ENCODE measurements around the gene ADAP1. TPM values are rescaled to one million over a fixed set of nuclear protein-coding genes. Genes with fewer than 3 reads are reported as not detected.

Gene ADAP1
- total and polyA plus RNA-seq, 2 of the 13 experiments (the other 11 are each of a cell fraction or from before 2014, with no cell fraction given) = 10.5 to 24.6 TPM

DNA sequence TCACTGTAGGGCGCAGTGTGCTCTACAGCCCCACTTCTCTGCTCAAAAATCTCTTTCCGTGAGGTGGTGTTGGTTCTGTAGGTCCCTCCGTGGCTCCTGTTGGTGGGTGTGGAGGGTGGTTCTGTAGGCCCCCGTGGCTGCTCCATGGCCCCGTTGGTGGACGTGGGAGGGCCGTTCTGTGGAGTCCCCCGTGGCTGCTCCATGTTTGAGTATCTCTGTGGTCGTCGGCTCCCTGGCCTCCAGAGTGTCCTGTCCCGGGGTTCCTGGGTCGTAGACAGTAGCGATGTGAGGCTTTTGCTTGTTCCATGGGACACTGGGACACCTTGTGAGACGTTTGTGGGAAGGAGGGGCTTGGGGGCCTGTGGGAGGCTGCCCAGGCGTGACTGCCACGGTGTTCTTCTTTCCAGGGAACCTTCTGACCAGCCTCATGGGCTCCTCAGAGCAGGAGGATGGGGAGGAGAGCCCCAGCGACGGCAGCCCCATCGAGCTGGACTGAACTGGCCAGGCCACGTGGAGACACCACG is 59.5 kb downstream of the ADAP1 start:
- Histone ChIP-seq H3K36me3 (replicated peaks in 1 of 2; ENCODE audit: control insufficient read depth in 1 of 2, insufficient read depth in 2 of 2, low read length in 2 of 2) (peaks cover 30 to 64% of the 10 kb centered on the region in 2 experiments), H3K27me3 (ENCODE audit: control insufficient read depth in 1 of 2, insufficient read depth in 2 of 2, low read length in 2 of 2) (no peaks in the 10 kb centered on the region), H3K79me2 (ENCODE audit: insufficient read depth, low read length) (no peaks in the 10 kb centered on the region), H4K20me1 (ENCODE audit: insufficient read depth, low read length) (no peaks in the 10 kb centered on the region), H3K9me3 (ENCODE audit: low read length) (no peaks in the 10 kb centered on the region), H3K9ac (ENCODE audit: insufficient read depth, low read depth, low read length) (no peak overlapping the region), H3K4me2 (ENCODE audit: low read depth, low read length) (no peak overlapping the region), H2AFZ (ENCODE audit: low read length) (no peak overlapping the region), H3K27ac (ENCODE audit: extremely low read length, insufficient read depth, low read length) (no peak overlapping the region), H3K4me3 (replicated peaks in 1 of 3; ENCODE audit: insufficient read depth in 1 of 3, low read depth in 2 of 3, low read length in 3 of 3) (no peak overlapping the region), H3K4me1 (ENCODE audit: insufficient read depth, low read length) (no peaks in the 10 kb centered on the region)
- ATAC-seq (no peak), FAIRE-seq (no peak), DNase-seq (ENCODE audit: low spot score) (no peak)
- in situ Hi-C loops (cut with HindIII; ENCODE audit: extremely low pct_ligation_motif_present, low pct_unique_long_range_greater_than_20kb) = no loop called here
- 100% methylated on average over 13 of the region's 21 CpGs for WGBS (ENCODE audit: low lambda C conversion rate)
- CTCF ChIA-PET (ENCODE audit: low intra/inter-chr PET ratio, low total read pairs) = no interaction called here
- no TSS peak for BruUV-seq (replicated peaks)
- POLR2A ChIA-PET = no interaction called here
- TF ChIP-seq POLR2A (IDR thresholded peaks at IDR 0.05; ENCODE audit: insufficient read depth in 1 of 2, low read depth in 2 of 2, low read length in 2 of 2) (0 out of 4 replicates have a peak, but pooled peaks of 1 of the 2 experiments have one; percentile 0), RBM22 (optimal IDR thresholded peaks at IDR 0.05; ENCODE audit: low read length) (peak; percentile 81), ZNF225 (CRISPR knock-in tag; IDR thresholded peaks at IDR 0.05) (no peak)
- intact Hi-C loops (cut with micrococcal nuclease; ENCODE audit: unreplicated experiment) = no loop called here

DNA sequence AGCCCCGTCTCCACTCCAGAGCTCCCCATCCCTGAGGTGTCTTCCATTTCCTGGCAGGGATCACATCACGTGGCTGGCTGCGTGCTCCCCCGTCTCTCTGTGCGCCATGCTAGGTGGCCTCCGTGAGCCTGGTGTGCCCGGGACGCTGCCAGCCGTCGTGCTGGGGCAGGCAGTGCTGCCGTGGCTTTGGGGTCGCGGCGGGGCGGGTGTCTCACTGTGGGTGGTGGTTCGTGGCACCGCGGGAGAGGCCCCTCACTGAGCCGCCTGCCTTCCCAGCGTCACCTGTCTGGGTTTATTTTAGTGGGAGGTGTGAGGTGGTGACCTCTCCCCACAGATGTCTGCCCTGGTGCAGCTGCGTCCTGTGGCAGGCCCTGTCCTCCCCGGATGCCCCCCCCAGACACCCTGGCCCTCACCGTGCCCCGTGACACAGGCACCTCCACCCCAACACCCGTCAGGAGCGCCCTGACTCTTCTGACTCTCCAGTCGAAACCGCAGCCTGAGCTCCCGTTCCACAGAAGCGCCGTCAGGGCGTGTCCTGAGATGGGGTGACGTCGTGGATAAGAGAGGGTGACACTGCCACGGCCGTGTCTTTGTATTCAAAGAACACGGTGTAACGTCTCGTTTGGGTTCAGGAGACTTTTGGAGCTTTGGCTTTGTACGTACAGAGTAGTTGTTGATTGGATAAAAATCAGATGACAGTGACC is 60.2 kb downstream of the ADAP1 start:
- H3K27ac ChIP-seq (ENCODE audit: extremely low read length, insufficient read depth, low read length) = no peak overlapping the region
- 96% methylated on average over 30 of the region's 40 CpGs for WGBS (ENCODE audit: low lambda C conversion rate)
- peaks cover 30 to 65% of the 10 kb centered on the region in 2 experiments for H3K36me3 ChIP-seq (replicated peaks in 1 of 2; ENCODE audit: control insufficient read depth in 1 of 2, insufficient read depth in 2 of 2, low read length in 2 of 2)
- FAIRE-seq (no peak), DNase-seq (ENCODE audit: low spot score) (no peak), ATAC-seq (no peak)
- H3K4me3 ChIP-seq (replicated peaks in 1 of 3; ENCODE audit: insufficient read depth in 1 of 3, low read depth in 2 of 3, low read length in 3 of 3) = no peak overlapping the region
- no peaks in the 10 kb centered on the region for H3K4me1 ChIP-seq (ENCODE audit: insufficient read depth, low read length)
- no peak overlapping the region for H3K9ac ChIP-seq (ENCODE audit: insufficient read depth, low read depth, low read length)
- TF ChIP-seq AGO2 (optimal IDR thresholded peaks at IDR 0.05; ENCODE audit: low read depth, low read length) (peak; percentile 26), POLR2A (IDR thresholded peaks at IDR 0.05; ENCODE audit: insufficient read depth in 1 of 2, low read depth in 2 of 2, low read length in 2 of 2) (peak in 1 of 2 experiments; percentile 23; a peak in 1 of 4 replicates), GFI1 (CRISPR knock-in tag; IDR thresholded peaks at IDR 0.05; ENCODE audit: borderline replicate concordance) (no peak)
- H3K79me2 ChIP-seq (ENCODE audit: insufficient read depth, low read length) = peaks cover 2% of the 10 kb centered on the region
- no peak overlapping the region for H3K4me2 ChIP-seq (ENCODE audit: low read depth, low read length)
- ChIA-PET CTCF (ENCODE audit: low intra/inter-chr PET ratio, low total read pairs) (no interaction called here), POLR2A (no interaction called here)
- no peaks in the 10 kb centered on the region for H3K9me3 ChIP-seq (ENCODE audit: low read length)
- BruUV-seq (replicated peaks) = no TSS peak
- no peaks in the 10 kb centered on the region for H3K27me3 ChIP-seq (ENCODE audit: control insufficient read depth in 1 of 2, insufficient read depth in 2 of 2, low read length in 2 of 2)
- intact Hi-C loops (cut with micrococcal nuclease; ENCODE audit: unreplicated experiment) = no loop called here
- H2AFZ ChIP-seq (ENCODE audit: low read length) = no peak overlapping the region
- in situ Hi-C loops (cut with HindIII; ENCODE audit: extremely low pct_ligation_motif_present, low pct_unique_long_range_greater_than_20kb) = no loop called here
- no peaks in the 10 kb centered on the region for H4K20me1 ChIP-seq (ENCODE audit: insufficient read depth, low read length)
